HL-60/S4 treated with phorbol 12-myristate 13-acetate at 8.2 ng/mL for 4 days and 3 days (cell line): ENCODE data around the gene THEMIS.
"Not testable (repeated sequence)": the region's sequence is repeated elsewhere in the genome, so short reads cannot be mapped to it uniquely, and the experiment has no call there.

Source experiments
- in situ Hi-C: fragments of 300-500 bp; cut with MboI; formaldehyde crosslinking; loops from 2 replicates; pipeline ENCODE4 v1.15.0; 2022; ENCODE audit warnings: low sequenced_read_pairs

THEMIS gene

GRCh38 chr6:127914240-127914639, 13.4 kb upstream of the THEMIS start:
- in situ Hi-C loops: no loop called here

- in situ Hi-C loops: no loop called here
Measured at GRCh38 chr6:127912914-127913313, 12.1 kb upstream of the THEMIS start.

GRCh38 chr6:127907960-127908640, 7.2 kb upstream of the THEMIS start:
- in situ Hi-C loops: no loop called here

- in situ Hi-C loops: no loop called here
Measured at GRCh38 chr6:127904160-127904559, 3.3 kb upstream of the THEMIS start.

- in situ Hi-C loops: no loop called here
Measured at GRCh38 chr6:127902933-127903332, 2.1 kb upstream of the THEMIS start.

- in situ Hi-C loops: no loop called here
Measured at GRCh38 chr6:127897484-127897883, 3.4 kb downstream of the THEMIS start.

- in situ Hi-C loops: no loop called here
Measured at GRCh38 chr6:127894051-127894450, 6.8 kb downstream of the THEMIS start.

- in situ Hi-C loops: no loop called here
Measured at GRCh38 chr6:127893541-127893940, 7.3 kb downstream of the THEMIS start.

GRCh38 chr6:127891731-127892326, 9.0 kb downstream of the THEMIS start:
- in situ Hi-C loops: no loop called here

- in situ Hi-C loops: no loop called here
Measured at GRCh38 chr6:127886603-127887002, 14.3 kb downstream of the THEMIS start.

GRCh38 chr6:127884134-127884533, 16.7 kb downstream of the THEMIS start:
- in situ Hi-C loops: no loop called here

GRCh38 chr6:127881949-127882348, 18.9 kb downstream of the THEMIS start:
- in situ Hi-C loops: not testable (repeated sequence)

GRCh38 chr6:127880429-127880828, 20.4 kb downstream of the THEMIS start:
- in situ Hi-C loops: no loop called here

GRCh38 chr6:127879685-127880084, 21.2 kb downstream of the THEMIS start:
- in situ Hi-C loops: no loop called here

GRCh38 chr6:127878115-127878514, 22.7 kb downstream of the THEMIS start:
- in situ Hi-C loops: no loop called here

- in situ Hi-C loops: no loop called here
Measured at GRCh38 chr6:127877231-127877630, 23.6 kb downstream of the THEMIS start.

GRCh38 chr6:127869772-127870404, 31.0 kb downstream of the THEMIS start:
- in situ Hi-C loops: no loop called here

- in situ Hi-C loops: no loop called here
Measured at GRCh38 chr6:127869183-127869582, 31.7 kb downstream of the THEMIS start.

- in situ Hi-C loops: no loop called here
Measured at GRCh38 chr6:127868338-127868737, 32.5 kb downstream of the THEMIS start.

- in situ Hi-C loops: no loop called here
Measured at GRCh38 chr6:127866766-127867165, 34.1 kb downstream of the THEMIS start.

GRCh38 chr6:127865108-127865507, 35.8 kb downstream of the THEMIS start:
- in situ Hi-C loops: no loop called here

GRCh38 chr6:127864701-127865100, 36.2 kb downstream of the THEMIS start:
- in situ Hi-C loops: no loop called here
